ENCODE results near the gene SMARCB1.

SMARCB1 gene

DNA sequence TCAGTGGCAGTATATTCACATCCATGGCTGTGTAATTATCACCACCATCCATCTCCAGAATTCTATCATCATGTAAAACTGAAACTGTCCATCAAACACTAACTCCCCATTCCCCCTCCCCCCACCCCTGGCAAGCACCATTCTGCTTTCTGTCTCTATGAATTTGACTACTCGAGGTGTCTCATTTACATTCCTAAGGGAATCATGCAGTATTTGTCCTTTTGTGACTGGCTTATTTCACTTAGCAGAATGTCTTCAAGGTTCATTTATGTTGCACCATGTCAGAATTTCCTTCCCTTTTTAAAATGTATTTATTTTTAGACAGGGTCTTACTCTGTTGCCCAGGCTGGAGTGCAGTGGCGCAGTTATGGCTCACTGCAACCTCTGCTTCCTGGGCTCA, 31.8 kb downstream of the SMARCB1 start:
- Histone ChIP-seq H3K9ac (ENCODE audit: low read depth, low read length) (no peak overlapping the region), H3K27ac (ENCODE audit: low read length) (no peak overlapping the region), H3K4me1 (ENCODE audit: insufficient read depth, low read length) (no peaks in the 10 kb centered on the region), H3K4me3 (ENCODE audit: low read length) (no peak overlapping the region), H3K9me3 (ENCODE audit: insufficient read depth, low read depth, low read length) (no peaks in the 10 kb centered on the region), H3K36me3 (ENCODE audit: insufficient read depth, low read depth, low read length) (peaks cover 82% of the 10 kb centered on the region), H3K27me3 (ENCODE audit: insufficient read depth, low read length) (no peaks in the 10 kb centered on the region)

DNA sequence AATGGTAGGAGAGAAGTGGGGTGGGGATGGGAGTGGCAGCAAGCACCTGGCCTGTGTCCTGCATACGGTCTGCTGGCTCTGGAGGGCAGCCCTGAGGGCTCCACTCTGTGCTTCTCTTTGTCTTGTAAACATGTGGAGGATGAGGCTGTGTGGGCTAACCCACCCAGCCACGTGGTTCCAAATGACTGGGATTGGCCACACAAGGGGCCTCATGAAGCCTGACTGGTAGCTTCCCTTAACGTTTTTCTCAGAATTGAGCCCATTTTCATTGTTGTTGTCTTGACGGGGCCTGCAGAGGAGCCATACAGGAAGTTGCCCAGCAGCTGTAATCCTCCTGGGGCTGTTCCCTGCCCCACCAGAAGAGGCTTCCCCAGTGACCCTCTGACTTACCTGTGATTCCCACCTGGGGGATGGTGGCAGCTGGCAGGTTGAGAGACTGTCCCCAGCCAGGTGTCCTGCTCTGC, 34.0 kb downstream of the SMARCB1 start:
- H3K27ac ChIP-seq (ENCODE audit: low read length): no peak overlapping the region
- no peaks in the 10 kb centered on the region for H3K4me1 ChIP-seq (ENCODE audit: insufficient read depth, low read length)
- H3K4me3 ChIP-seq (ENCODE audit: low read length): no peak overlapping the region
- H3K27me3 ChIP-seq (ENCODE audit: insufficient read depth, low read length): no peaks in the 10 kb centered on the region
- no peaks in the 10 kb centered on the region for H3K9me3 ChIP-seq (ENCODE audit: insufficient read depth, low read depth, low read length)
- H3K36me3 ChIP-seq (ENCODE audit: insufficient read depth, low read depth, low read length): peaks cover 97% of the 10 kb centered on the region
- H3K9ac ChIP-seq (ENCODE audit: low read depth, low read length): no peak overlapping the region

DNA sequence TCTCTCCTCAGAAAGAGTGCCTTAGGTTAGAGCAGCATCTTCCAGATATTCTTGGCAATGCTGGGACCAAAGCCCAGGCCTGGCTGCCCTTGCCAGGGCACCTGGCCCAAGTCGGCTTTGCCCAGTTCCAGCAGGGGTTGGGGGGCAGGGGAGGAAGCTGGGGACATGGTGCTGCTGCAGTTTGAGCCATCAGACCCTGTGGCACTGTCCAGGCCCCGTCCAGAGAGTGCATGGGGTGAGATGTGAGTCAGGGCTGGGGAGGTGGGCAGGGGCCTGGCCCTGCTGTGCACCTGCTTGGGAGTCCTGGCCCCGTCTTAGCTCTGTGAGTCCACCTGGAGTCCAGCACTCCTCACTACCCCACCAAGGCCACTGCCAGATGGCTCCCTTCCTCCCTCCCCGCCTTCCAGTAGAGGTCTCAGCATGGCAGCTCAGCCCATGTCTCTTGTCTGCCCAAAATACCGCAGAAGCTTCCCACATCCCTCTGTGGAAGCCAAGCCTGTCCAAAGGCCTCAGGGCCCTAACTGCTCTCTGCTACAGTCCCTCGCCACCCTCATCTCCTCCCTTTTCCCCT, 35.4 kb downstream of the SMARCB1 start:
- Histone ChIP-seq H3K9me3 (ENCODE audit: insufficient read depth, low read depth, low read length) (no peaks in the 10 kb centered on the region), H3K27ac (ENCODE audit: low read length) (no peak overlapping the region), H3K4me1 (ENCODE audit: insufficient read depth, low read length) (no peaks in the 10 kb centered on the region), H3K4me3 (ENCODE audit: low read length) (no peak overlapping the region), H3K36me3 (ENCODE audit: insufficient read depth, low read depth, low read length) (peaks cover 97% of the 10 kb centered on the region), H3K27me3 (ENCODE audit: insufficient read depth, low read length) (no peaks in the 10 kb centered on the region), H3K9ac (ENCODE audit: low read depth, low read length) (no peak overlapping the region)

DNA sequence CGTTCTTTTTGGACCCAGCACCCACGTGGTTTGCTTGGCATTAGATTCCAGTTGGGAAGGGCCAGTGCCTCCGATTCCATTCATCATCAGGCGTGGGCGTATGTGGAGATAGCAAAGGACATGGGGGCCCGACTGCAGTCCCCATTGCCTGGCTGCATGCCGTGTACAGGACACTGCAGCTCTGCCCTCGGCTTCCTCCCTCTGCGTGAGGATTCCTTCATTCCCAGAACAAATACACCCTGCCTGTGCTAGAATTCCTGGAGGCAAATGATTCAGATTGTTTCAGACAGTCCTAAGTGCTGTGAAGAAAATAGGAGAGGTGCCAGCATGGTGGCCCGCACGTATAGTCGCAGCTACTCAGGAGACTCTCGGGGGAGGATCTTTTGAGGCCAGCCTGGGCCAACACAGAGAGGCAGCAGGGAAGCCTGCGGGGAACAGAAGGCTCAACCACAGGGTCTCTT, 36.6 kb downstream of the SMARCB1 start:
- Histone ChIP-seq H3K9me3 (ENCODE audit: insufficient read depth, low read depth, low read length) (no peaks in the 10 kb centered on the region), H3K9ac (ENCODE audit: low read depth, low read length) (no peak overlapping the region), H3K36me3 (ENCODE audit: insufficient read depth, low read depth, low read length) (peaks cover 95% of the 10 kb centered on the region), H3K27ac (ENCODE audit: low read length) (no peak overlapping the region), H3K4me3 (ENCODE audit: low read length) (no peak overlapping the region), H3K4me1 (ENCODE audit: insufficient read depth, low read length) (no peaks in the 10 kb centered on the region), H3K27me3 (ENCODE audit: insufficient read depth, low read length) (no peaks in the 10 kb centered on the region)

DNA sequence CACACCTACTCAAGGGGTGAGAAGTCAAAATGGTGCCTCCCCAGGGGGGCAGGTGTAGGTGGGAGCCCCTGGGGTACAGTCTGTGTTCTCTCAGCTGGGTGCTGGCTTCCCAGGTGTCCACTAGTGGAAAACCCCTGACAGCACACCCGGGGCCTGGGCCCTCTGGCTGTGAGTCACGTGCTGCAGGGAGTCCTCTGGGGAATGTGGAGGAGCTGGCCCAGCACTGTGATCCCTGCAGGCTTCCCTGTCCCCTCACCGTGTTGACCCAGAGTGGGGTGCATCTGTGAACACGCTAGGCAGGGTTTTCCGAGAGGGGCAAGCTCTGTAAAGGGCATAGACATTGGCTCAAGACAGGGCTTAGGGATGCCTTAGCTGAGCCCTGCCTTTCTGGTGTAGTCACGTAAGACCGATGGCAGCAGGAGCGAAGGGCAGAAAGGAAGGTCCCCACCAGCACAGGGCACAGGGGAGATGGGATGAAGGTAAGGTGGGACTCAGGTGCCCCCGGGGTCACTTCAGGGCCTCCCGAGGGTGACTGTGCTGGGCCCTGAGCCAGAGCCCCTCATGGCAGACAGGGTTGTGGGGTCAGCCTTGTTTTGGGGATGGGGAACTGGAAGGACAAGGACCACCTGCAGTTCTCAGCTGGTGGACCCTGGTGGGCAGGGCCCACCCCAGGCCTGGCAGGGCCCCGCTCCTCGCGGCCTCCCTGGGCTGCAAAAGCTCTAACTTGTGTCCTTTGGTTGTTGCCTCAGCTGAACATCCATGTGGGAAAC, 37.9 kb downstream of the SMARCB1 start:
- Histone ChIP-seq H3K9ac (ENCODE audit: low read depth, low read length) (no peak overlapping the region), H3K4me1 (ENCODE audit: insufficient read depth, low read length) (no peaks in the 10 kb centered on the region)

DNA sequence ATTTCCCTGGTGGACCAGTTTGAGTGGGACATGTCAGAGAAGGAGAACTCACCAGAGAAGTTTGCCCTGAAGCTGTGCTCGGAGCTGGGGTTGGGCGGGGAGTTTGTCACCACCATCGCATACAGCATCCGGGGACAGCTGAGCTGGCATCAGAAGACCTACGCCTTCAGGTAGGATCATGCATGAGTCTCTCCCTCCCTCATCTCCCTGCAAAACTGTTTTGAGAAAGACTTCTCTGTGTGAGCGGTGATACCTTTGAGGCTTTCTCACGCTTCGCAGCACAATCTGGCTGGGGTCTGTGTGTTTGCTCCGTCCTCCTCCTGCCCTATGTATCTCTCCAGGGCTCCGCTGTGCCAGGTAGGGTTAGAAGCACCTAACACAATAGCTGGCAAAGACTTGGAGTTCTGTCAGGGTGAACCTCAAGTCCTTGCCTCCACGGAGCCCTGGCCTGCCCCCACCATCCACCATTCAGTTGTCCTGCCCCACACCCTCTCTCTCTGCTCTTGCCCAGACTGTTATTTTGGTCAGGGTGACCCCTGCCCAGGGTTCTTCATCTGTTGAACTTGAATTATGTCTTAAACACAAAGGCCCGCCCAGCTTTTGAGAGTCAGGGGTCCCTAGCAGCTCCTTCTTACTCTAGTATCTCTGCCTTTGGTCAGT, 38.6 kb downstream of the SMARCB1 start:
- H3K36me3 ChIP-seq (ENCODE audit: insufficient read depth, low read depth, low read length): peaks cover 96% of the 10 kb centered on the region
- no peaks in the 10 kb centered on the region for H3K9me3 ChIP-seq (ENCODE audit: insufficient read depth, low read depth, low read length)
- H3K27ac ChIP-seq (ENCODE audit: low read length): no peak overlapping the region
- H3K27me3 ChIP-seq (ENCODE audit: insufficient read depth, low read length): no peaks in the 10 kb centered on the region
- no peaks in the 10 kb centered on the region for H3K4me1 ChIP-seq (ENCODE audit: insufficient read depth, low read length)
- no peak overlapping the region for H3K9ac ChIP-seq (ENCODE audit: low read depth, low read length)
- H3K4me3 ChIP-seq (ENCODE audit: low read length): no peak overlapping the region

More for the DNA sequence above, 37.9 kb downstream of the SMARCB1 start:
- H3K4me3 ChIP-seq (ENCODE audit: low read length): no peak overlapping the region
- no peaks in the 10 kb centered on the region for H3K27me3 ChIP-seq (ENCODE audit: insufficient read depth, low read length)
- no peaks in the 10 kb centered on the region for H3K9me3 ChIP-seq (ENCODE audit: insufficient read depth, low read depth, low read length)
- H3K27ac ChIP-seq (ENCODE audit: low read length): no peak overlapping the region
- H3K36me3 ChIP-seq (ENCODE audit: insufficient read depth, low read depth, low read length): peaks cover 95% of the 10 kb centered on the region

DNA sequence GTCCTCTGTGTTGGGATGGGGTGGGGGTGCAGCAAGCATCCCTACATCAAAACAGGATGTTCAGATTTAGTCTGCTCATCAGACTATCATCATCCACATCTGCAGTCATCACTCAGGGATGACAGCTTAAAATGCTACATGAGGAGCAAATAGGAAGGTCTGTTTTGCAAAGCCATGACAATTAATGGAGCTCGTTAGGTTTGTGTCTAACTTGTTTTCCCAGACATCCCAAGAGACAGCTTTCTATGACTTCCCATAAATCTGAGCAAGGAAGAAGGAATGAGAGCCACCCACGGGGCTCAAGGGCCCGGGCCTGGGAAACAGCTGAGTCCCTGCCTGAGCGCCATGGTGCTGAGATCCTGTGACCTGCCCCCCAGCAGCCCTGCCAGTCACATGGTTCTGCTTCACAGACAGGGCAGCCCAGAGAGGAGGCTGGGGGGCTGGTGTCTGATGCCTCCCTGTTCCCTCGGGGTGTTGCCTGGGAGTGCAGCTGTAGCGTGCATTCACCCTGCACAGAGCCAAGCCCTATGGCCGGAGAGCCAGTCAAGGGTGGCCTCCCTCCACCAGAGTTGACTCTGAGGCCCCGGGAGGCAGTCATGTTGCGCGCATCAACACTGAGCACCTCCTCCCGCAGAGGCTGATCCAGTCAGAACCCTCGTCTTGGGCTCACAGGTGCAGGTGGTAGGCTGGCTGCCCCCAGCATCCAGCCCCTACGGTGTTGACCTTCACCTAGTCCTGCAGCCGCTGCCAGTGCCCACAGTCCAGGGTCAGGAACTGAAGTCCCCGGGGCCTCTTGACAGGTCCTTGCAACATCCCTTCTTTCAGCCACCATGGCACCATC, 40.0 kb downstream of the SMARCB1 start:
- no peak overlapping the region for H3K4me3 ChIP-seq (ENCODE audit: low read length)
- H3K27ac ChIP-seq (ENCODE audit: low read length): no peak overlapping the region
- no peaks in the 10 kb centered on the region for H3K27me3 ChIP-seq (ENCODE audit: insufficient read depth, low read length)
- no peak overlapping the region for H3K9ac ChIP-seq (ENCODE audit: low read depth, low read length)
- no peaks in the 10 kb centered on the region for H3K4me1 ChIP-seq (ENCODE audit: insufficient read depth, low read length)
- H3K36me3 ChIP-seq (ENCODE audit: insufficient read depth, low read depth, low read length): peaks cover 93% of the 10 kb centered on the region
- no peaks in the 10 kb centered on the region for H3K9me3 ChIP-seq (ENCODE audit: insufficient read depth, low read depth, low read length)

DNA sequence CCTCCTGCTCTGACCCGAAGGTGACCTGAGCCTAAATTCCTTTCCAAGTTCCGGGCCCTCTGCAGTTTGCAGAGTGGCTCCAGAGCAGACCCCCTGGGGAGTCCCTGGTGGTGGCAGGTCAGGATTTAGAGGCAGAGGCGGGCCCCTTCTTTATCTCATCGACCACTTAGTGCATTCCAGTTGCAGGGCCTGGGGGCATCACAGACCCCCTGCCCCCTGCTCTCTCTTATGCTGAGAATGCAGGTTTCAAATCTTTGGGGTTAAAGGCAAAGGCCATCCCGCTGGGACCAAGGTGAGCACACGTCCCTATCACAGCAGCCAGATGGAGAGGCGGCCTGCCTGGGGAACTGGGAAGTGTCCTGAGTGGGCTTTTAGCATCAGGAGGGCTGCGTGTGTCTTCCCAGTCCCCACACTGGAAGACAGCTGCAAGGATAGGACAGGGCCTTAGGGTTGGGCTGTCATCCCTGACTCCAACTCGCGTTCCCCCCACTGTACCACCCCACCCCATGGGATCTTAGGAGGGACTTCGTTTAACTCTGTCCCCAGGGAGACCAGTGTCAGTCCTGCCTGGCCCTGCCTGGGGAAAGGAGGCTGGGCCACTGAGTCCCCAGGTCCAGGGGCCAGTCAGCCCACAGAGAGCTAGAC, 40.7 kb downstream of the SMARCB1 start:
- Histone ChIP-seq H3K4me1 (ENCODE audit: insufficient read depth, low read length) (no peaks in the 10 kb centered on the region), H3K36me3 (ENCODE audit: insufficient read depth, low read depth, low read length) (peaks cover 86% of the 10 kb centered on the region), H3K9ac (ENCODE audit: low read depth, low read length) (no peak overlapping the region), H3K9me3 (ENCODE audit: insufficient read depth, low read depth, low read length) (no peaks in the 10 kb centered on the region), H3K27me3 (ENCODE audit: insufficient read depth, low read length) (no peaks in the 10 kb centered on the region), H3K4me3 (ENCODE audit: low read length) (no peak overlapping the region), H3K27ac (ENCODE audit: low read length) (no peak overlapping the region)

DNA sequence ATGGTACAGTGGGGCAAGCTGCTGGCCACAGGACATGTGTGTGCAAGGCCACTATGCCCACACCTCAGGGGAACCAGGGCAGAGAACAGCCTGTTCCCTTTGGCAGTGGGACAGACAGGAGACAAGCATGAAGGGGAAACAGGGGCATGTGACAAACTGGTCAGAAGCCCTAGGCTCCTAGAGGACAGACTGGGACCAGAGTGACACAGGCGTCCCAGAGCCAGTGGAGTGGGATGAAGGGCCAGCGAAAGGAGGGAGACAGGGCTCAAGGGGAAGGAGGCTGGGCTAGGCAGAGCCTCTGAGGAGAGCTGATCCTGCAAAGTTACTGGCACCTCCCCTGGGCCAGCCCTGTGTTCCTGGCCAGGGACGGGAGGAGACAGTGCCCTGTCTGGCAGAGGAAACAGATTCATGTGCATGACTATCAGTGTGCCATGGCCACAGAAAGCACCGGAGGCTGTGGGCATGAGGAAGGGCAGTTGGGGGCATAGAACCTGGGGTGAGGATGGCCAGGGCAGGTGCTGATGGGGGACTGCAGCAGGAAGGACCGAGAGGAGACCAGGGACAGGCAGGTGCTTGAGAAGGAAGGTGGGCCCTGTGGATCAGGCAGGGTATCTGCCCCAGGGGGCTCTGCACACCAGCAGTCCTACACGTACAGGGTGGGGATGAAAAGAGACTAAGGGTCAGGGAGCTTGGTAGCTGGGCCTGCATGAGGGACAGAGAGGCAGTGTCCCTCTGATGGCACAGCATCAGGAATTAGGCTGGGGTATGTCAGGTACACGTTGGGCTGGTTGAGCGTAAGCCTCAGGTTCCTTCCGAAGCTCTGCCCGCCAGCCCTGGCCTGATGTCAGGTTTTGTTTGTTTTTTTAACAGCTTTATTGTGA, 42.3 kb downstream of the SMARCB1 start:
- H3K4me3 ChIP-seq (ENCODE audit: low read length): no peak overlapping the region
- H3K4me1 ChIP-seq (ENCODE audit: insufficient read depth, low read length): no peaks in the 10 kb centered on the region
- no peak overlapping the region for H3K27ac ChIP-seq (ENCODE audit: low read length)
- H3K9ac ChIP-seq (ENCODE audit: low read depth, low read length): no peak overlapping the region
- H3K27me3 ChIP-seq (ENCODE audit: insufficient read depth, low read length): no peaks in the 10 kb centered on the region
- peaks cover 86% of the 10 kb centered on the region for H3K36me3 ChIP-seq (ENCODE audit: insufficient read depth, low read depth, low read length)
- no peaks in the 10 kb centered on the region for H3K9me3 ChIP-seq (ENCODE audit: insufficient read depth, low read depth, low read length)

DNA sequence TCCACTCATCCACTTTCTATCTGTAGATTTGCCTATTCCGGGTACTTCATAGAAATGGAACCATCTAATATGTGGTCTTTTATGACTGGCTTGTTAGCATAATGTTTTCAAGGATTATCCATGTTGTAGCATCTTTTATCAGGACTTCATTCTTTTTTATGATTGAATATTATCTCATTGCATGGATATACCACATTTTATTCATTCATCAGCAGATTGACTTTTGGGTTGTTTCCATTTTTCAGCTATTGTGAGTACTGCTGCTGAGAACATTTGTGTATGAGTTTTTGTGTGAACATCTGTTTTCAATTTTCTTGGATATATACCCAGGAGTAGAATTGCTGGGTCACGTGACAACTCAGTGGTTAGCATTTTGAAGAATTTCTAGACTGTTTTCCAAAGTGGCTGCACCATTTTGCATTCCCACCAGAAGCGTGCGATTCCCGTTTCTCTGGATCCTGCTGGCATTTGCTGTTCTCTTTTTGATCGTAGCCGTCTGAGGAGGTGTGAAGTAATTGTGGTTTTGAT, 43.1 kb downstream of the SMARCB1 start:
- H3K27ac ChIP-seq (ENCODE audit: low read length): no peak overlapping the region
- H3K36me3 ChIP-seq (ENCODE audit: insufficient read depth, low read depth, low read length): peaks cover 84% of the 10 kb centered on the region
- H3K4me3 ChIP-seq (ENCODE audit: low read length): no peak overlapping the region
- no peaks in the 10 kb centered on the region for H3K27me3 ChIP-seq (ENCODE audit: insufficient read depth, low read length)
- no peaks in the 10 kb centered on the region for H3K9me3 ChIP-seq (ENCODE audit: insufficient read depth, low read depth, low read length)
- H3K9ac ChIP-seq (ENCODE audit: low read depth, low read length): no peak overlapping the region
- H3K4me1 ChIP-seq (ENCODE audit: insufficient read depth, low read length): no peaks in the 10 kb centered on the region

Data from iPS-20b (cell line).